Neutrophil (primary cell): ENCODE data around the gene RALY.

Experiments
- H3K27ac ChIP-seq: fragments of 200-600 bp; sonication (generic); 2 replicates; pipeline ENCODE4 v1.5.1; 2016; ENCODE audit warnings: mild to moderate bottlenecking, moderate library complexity
- H3K27me3 ChIP-seq: fragments of 200-600 bp; sonication (generic); 2 replicates; pipeline ENCODE4 v1.6.0; 2016; ENCODE audit warnings: mild to moderate bottlenecking
- H3K36me3 ChIP-seq: fragments of 200-600 bp; sonication (generic); 2 replicates; pipeline ENCODE4 v1.5.1; 2017
- H3K4me1 ChIP-seq, 2 experiments: fragments of 200-600 bp in 1 of 2; sonication (generic) in 1 of 2; 1 replicate in 1 of 2; 2 replicates in 1 of 2; pipeline versions ENCODE4 v1.5.1 to v1.6.1; 2013 to 2016; ENCODE audit warnings: low read depth in 1 of 2, low read length in 1 of 2, mild to moderate bottlenecking in 1 of 2, moderate library complexity in 1 of 2; ENCODE audit not compliant: control insufficient read depth in 1 of 2, insufficient read depth in 1 of 2
- H3K4me3 ChIP-seq, 2 experiments: fragments of 200-600 bp in 1 of 2; sonication (generic) in 1 of 2; 1 replicate in 1 of 2; 2 replicates in 1 of 2; pipeline ENCODE4 v1.5.1; 2013 to 2016; ENCODE audit warnings: low read depth in 1 of 2, low read length in 1 of 2, mild to moderate bottlenecking in 1 of 2, moderate library complexity in 1 of 2
- H3K9me3 ChIP-seq: fragments of 200-600 bp; sonication (generic); 2 replicates; pipeline ENCODE4 v1.5.1; 2016
- TF ChIP-seq, protein P1 (sequence below): fragments of 200-600 bp; sonication (generic); IDR thresholded peaks from 2 replicates; pipeline ENCODE4 v1.5.1; 2016; ENCODE audit warnings: antibody characterized with exemption

RALY gene

DNA sequence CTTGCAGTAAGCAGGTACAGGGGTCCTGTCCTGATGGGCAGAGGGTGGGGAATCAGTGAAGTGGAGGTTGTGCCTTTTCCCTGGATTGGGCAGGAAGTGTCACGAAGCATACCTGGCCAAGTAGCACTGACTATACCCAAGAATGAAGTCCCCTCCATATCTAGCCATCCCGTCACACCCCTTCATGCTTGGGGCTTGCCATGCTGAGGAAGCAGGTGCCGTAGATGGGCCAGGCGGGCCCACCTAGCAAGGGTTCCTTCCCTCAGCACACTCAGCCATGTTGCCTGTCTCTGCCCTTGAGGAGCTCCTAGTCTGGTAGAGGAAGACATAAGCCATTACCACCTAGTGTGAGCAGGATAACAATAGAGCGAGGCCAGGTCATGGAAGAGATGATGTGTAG lies 84.8 kb downstream of the RALY start:
- no peak overlapping the region for H3K27ac ChIP-seq
- H3K27me3 ChIP-seq = no peaks in the 10 kb centered on the region
- H3K4me1 ChIP-seq = no peaks in the 10 kb centered on the region
- H3K4me3 ChIP-seq = no peak overlapping the region
- TF ChIP-seq, protein P1, sequence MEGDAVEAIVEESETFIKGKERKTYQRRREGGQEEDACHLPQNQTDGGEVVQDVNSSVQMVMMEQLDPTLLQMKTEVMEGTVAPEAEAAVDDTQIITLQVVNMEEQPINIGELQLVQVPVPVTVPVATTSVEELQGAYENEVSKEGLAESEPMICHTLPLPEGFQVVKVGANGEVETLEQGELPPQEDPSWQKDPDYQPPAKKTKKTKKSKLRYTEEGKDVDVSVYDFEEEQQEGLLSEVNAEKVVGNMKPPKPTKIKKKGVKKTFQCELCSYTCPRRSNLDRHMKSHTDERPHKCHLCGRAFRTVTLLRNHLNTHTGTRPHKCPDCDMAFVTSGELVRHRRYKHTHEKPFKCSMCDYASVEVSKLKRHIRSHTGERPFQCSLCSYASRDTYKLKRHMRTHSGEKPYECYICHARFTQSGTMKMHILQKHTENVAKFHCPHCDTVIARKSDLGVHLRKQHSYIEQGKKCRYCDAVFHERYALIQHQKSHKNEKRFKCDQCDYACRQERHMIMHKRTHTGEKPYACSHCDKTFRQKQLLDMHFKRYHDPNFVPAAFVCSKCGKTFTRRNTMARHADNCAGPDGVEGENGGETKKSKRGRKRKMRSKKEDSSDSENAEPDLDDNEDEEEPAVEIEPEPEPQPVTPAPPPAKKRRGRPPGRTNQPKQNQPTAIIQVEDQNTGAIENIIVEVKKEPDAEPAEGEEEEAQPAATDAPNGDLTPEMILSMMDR = no peak
- H3K9me3 ChIP-seq = no peaks in the 10 kb centered on the region
- peaks cover 100% of the 10 kb centered on the region for H3K36me3 ChIP-seq

DNA sequence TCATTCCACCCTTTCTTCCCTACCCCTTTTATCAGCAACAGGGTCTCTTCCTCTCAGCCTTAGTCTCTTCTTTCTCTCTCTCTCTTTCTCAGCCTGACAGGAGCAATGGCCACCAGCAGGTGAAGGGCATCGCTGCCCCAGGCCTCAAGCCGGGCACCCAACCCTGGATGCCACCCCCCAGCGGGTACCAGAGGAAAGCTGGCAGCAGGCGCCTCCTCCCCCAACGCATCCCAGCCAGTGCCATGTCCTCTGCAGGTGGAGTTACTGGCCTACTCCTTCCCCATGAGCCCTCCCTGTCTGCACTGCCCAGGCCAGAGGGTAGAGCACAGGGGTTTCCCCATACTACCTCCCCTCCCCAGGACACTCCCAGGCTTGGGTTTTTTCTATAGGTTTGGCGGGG lies 86.1 kb downstream of the RALY start:
- Histone ChIP-seq H3K36me3 (peaks cover 100% of the 10 kb centered on the region), H3K9me3 (no peaks in the 10 kb centered on the region), H3K27ac (no peak overlapping the region), H3K4me1 (no peaks in the 10 kb centered on the region), H3K27me3 (no peaks in the 10 kb centered on the region), H3K4me3 (no peak overlapping the region)
- TF ChIP-seq, protein P1 = no peak

DNA sequence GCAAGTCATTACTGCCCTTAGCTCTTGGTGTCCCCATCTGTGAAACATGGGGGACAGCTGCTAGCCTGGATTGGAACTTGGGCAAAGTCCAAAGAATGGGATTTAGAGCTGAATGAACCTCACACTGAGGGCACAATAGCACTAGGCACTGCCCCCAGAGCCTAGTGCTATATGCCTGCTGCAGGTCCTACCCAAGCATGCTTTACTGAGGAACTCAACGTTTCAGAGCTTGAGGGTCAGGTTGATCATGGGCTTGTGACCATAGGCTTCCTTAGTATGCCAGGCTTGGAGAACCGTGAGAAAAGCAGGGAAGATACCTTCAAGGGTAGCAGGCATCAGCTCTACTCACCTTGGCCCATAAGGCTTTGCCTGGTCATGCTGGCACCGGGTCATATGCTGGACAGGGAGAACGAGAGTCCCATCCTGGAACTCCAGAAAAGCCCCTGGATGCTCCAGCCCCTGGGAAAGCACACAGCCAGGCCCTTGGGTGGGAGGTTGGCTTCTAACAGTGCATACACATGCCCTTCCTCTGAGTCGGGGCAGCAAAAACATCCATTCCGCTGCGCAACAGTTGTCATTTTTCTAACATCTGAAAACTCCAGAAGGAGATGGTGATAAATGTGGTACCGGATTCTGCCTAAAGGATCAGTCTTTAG lies 88.6 kb downstream of the RALY start:
- TF ChIP-seq, protein P1 = no peak
- Histone ChIP-seq H3K36me3 (peaks cover 100% of the 10 kb centered on the region), H3K4me3 (no peak overlapping the region), H3K27ac (peak overlapping the region; percentile 15), H3K4me1 (no peaks in the 10 kb centered on the region), H3K27me3 (no peaks in the 10 kb centered on the region), H3K9me3 (no peaks in the 10 kb centered on the region)

DNA sequence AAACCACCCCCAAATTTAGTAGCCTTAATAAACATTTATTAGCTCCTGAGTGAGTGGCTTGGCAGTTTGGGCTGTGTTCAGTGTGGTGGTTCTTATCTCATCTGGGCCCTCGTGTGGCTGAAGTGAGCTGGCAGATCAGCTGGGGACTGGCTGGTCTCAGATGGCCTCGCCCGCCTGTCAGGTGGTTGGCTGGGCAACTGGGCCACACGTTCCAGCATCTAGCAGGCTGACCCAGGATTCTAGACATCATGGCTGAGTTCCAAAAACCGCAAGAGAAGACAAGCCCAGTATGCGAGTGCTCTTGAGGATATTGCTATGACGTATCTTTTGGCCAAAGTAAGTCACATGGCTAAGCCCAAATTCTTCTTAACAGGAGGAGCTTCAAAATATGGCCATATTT lies 89.4 kb downstream of the RALY start:
- Histone ChIP-seq H3K4me1 (no peaks in the 10 kb centered on the region), H3K9me3 (no peaks in the 10 kb centered on the region), H3K27me3 (no peaks in the 10 kb centered on the region), H3K36me3 (peaks cover 97% of the 10 kb centered on the region), H3K4me3 (no peak overlapping the region), H3K27ac (peak overlapping the region; percentile 15)
- TF ChIP-seq, protein P1 = no peak

DNA sequence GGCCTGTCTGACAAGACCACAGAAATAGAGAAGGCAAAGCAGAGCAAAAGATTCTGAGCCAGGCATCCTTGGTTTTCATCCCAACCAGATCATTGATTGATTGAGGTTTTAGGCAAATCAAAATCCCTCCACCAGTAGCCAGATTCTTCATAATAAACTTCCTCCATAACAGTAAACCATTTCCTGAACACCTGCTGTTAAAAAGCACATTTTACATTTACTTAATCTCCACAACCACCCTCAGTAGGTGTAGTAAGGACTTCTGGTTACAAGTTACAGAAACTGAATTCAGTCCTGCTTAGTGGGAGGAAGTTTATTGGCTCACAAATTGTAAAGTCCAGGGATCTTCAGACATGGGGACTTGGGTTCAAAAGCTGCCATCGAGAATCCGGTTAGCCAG lies 90.1 kb downstream of the RALY start:
- Histone ChIP-seq H3K27ac (peak overlapping the region; percentile 15), H3K36me3 (peaks cover 97% of the 10 kb centered on the region), H3K4me3 (no peak overlapping the region), H3K27me3 (no peaks in the 10 kb centered on the region), H3K4me1 (no peaks in the 10 kb centered on the region), H3K9me3 (no peaks in the 10 kb centered on the region)
- TF ChIP-seq, protein P1 = no peak
